DMS 273 (cell line): ENCODE results near the gene ERMN.
"Not testable (repeated sequence)": the region's sequence is repeated elsewhere in the genome, so short reads cannot be mapped to it uniquely, and the experiment has no call there.

Experiments
- DNase-seq: peaks from one replicate; lab custom pipeline; 2025; ENCODE audit not compliant: unreplicated experiment; lab: John Stamatoyannopoulos, UW

ERMN gene

DNA sequence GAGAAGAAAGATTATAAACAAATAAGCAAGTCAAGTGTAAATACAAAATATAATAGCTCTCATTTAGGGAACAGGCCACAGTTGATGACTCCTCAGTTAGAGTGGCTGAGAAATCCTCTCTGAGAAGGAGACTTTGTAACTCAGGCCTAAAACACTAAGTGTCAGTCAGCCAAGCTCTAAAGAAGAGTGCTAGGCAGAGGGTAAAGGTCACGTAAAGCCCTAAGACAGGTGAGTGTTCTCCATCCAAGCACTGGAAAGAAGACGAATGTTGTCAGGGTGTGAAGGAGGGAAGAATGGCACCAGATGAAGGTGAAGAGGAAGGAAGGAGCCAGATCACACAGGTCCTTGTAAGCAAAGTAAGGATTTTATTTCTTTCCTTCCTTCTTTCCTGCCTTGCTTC, 24.3 kb downstream of the ERMN start:
- no peak for DNase-seq

DNA sequence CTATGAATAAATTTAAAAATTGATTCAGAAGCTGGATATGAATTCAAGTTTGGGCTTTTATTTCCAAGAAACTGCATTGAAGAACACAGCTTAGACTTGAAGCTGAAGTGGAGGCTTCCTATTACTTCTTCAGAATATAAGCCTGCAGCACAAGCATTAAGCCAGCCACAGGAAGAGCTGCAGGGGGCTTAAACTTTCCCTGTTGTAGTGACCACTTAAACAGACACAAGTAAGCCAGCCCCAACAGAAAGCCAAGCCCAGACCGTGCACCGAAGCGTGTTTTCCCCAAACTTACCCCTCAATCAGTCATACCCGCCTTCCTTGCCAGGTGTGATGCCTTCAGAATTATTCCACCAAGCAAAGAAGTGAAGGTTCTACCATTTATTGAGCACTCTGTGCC, 28.7 kb downstream of the ERMN start:
- no peak for DNase-seq

DNA sequence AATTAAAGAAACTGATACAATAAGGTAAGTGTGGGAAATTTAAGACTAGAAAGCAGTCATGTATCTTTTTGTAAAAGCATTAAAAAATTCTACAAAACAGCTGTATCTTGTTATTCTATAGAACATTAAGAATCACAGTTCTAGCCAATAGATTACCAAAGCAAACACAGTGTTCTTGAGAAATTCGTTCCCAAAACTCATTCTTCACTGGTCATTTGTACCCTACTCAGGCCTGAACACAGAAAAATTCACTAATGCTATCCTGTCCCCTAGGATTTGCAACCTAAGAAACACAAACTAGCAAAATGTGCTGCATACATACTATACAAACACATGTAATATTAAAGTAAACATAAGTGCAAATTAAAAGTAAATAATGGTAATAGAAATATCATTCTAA, 29.1 kb downstream of the ERMN start:
- no peak for DNase-seq

DNA sequence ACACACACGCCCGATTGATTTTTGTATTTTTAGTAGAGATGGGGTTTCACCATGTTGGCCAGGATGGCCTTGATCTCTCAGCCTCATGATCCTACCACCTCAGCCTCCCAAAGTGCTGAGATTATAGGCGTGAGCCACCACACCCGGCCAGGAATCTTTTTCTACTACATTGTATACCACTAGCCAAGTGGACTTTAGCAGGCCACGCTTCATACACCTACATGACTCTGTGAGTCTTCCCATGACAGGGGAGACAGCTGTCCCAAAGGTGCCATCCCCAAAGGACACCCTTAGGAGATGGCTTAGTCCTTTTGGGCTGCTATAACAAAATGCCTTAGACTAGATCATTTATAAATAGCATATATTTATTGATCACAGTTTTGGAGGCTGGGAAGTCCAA, 32.8 kb downstream of the ERMN start:
- DNase-seq, result no peak

DNA sequence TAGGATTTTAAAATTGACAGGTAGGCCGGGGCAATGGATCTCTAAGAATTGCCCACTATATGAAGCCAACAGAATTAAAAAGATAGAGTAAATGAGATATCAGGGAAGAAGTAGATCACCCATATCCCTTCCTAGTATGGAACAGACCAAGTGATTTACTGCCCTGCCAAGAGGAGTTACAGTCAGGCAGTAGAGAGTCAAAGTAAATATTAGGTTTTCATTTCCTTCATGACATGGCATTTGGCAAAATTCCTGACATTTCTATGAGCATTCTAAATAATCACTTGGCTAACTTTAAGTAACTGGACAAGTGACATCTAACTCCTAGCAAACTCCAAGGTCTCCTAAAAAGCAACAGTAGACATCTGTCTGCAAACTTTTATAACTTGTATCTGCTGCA, 34.6 kb downstream of the ERMN start:
- DNase-seq, result no peak

DNA sequence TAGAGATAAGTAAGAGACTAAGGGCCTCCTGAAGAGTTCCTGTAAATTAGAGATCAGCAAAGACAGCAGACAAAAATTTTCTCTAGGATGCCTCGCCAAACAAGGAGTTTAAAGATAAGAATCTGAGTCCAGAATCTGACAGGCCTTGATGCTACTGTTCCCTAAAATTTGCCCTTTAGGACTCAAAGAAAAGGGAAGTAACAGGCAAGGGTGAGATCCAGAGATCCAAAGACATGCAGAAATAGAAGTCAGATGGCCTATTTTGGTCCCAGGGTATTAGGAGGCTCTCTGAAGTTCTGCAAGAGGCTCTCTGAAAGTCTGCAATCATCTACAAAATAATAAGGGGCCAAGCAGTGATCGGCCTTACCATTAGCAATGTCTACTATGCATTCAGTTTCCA, 35.1 kb downstream of the ERMN start:
- no peak for DNase-seq

DNA sequence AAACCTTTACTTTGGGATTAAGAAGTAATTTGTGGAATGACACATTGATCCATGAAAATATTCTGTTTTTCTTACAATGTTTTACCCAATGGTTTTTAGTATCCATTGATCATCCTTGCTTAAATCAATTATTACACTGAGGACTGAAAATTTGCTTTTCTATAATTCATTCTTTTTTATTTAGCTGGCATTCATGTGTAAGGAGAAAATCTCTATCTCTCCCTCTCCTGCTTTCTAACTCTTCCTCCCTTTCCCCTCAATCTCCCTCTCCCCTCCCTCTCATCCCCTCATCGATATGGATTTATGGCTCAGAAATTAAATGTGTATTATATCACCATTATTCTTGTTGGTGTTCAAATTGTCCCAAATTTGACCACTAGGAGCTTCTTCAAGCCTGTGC, 38.5 kb downstream of the ERMN start:
- DNase-seq, result no peak

DNA sequence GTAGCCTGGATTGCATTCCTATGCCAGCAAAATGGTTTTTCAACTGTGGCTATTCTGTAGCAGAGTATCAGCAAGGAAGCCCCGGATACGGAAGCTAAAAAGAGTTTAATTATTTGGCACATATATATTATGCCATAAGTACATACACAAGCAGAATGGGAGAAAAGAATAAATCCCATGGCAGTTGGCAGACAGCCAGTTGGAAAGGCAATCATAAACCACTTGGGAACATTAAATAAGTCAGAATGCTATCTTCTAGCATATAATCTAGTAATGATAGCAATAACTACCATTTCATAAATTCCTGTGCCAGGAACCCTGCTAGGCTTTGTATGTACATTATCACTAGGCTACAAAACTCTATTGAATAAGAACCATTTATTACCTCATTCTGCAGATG, 42.2 kb downstream of the ERMN start:
- no peak for DNase-seq

DNA sequence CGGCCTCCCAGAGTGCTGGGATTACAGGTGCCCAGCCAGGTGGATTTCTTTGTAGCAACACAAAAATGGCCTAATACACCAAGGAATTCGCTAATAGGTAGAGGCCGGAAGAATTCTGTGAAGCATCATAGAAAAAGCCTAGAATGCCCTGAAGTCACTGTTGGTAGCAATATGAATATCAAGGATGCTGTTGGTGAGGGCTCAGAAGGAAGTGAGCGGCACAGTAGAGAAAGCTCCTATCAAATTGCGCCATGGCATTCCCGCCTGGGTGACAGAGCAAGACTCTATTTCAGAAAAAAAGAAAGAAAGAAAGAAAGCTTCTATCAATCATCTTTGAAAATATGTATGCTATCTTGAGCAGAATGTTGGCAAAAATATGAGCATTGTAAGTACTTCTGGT, 44.3 kb downstream of the ERMN start:
- no peak for DNase-seq

DNA sequence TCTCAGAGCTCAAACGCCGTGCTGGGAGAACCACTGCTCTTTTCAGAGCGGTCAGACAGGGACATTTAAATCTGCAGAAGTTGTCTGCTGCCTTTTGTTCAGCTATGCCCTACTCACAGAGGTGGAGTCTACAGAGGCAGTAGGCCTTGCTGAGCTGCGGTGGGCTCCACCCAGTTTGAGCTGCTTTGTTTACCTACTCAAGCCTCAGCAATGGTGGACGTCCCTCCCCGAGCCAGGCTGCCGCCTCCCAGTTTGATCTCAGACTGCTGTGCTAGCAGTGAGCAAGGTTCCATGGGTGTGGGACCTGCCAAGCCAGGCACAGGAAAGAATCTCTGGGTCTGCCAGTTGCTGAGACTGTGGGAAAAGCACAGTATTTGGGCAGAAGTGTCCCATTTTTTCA, 46.3 kb downstream of the ERMN start:
- DNase-seq, result not testable (repeated sequence)

DNA sequence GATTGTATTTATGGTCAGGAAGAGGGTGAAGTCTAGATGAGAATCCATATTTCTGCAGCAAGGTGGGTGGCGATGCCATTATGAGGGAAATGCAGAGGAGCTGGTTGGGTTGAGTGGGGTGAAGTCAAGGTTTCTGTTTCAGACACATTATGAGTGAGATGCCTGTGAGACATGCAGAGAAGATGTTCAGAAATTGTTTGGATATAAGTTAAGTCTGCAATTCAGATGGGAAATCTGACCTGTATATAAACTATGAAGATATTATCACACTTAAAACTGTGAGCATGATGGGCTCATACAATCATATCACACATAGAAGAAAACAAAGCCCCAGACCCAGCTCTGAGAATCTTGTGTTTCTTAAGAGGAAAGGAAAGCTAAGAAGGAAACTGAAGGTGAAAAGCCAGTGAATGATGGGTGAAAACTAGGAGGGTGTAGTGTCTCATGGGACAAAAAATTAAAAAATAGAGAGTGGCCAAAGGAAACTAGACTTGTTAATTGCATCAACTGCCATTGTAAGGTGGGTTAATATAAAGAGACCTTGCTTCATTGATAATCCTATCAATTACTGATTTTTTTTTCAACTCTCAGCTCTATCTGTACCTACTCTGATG, 53.9 kb downstream of the ERMN start:
- DNase-seq, result no peak

DNA sequence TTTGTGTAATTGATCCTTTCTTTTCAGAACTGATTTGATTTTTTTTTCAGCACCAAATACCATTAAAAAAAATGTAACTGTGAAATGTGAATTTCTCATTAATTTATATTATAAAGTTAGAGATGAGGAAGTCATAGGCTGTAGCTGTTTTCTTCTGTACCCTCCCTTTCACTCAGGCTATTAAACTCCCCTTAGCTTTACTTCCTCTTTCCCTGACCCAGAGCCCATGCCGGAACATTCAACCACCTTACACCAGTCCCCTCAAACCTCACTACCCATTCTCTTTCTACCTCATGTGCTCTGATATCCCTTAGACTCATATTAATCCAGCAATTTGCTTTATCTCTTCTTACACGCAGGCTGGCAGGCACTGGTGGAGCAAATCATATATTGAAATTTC, 55.7 kb downstream of the ERMN start:
- no peak for DNase-seq

DNA sequence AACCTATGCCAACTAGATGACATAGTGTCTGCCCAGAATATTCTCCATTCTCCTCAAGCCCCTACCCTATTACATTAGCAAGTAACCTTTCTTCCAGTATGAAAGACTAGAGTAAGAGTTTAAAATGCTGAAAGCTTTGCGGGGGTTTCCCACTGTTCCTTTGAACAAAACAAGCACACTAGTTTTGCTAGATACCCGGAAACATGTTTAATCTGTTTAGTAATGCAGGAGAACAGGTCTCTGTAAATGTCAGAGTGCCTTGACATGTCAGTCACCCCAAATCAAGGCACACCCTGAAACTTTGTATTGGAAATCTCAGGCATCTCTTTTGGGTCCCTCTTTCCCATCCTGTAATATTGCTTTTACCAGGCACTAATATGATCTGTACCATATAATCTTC, 56.6 kb downstream of the ERMN start:
- DNase-seq, result no peak
